ENCODE data around the gene OR5J2. TPM values are rescaled to one million over a fixed set of nuclear protein-coding genes. Genes with fewer than 3 reads are reported as not detected.

OR5J2 gene
- total RNA-seq, result not detected in 2 replicates

GRCh38 chr11:56176318-56176717, at the start of gene OR5J2:
Gene OR5J2, plus strand, starts transcription at chr11:56176618. Its CDS starts 0 bp downstream, at chr11:56176618.

GRCh38 chr11:56140151-56140661, 36.2 kb upstream of the OR5J2 start, which contains the start of gene OR8J3:
Gene OR8J3, minus strand, starts transcription at chr11:56140201. Its CDS starts 2,483 bp downstream, at chr11:56137718.

GRCh38 chr11:56160217-56160616, 16.2 kb upstream of the OR5J2 start, which contains the start of gene OR8K5:
Gene OR8K5, minus strand, starts transcription at chr11:56160317. Its CDS starts 0 bp downstream, at chr11:56160317.

Other genes with a start within 250 kb of the OR5J2 start
- gene OR5I1, start 240.2 kb upstream of the OR5J2 start, total RNA-seq, result not detected in 2 replicates
- gene OR10AG1, start 206.7 kb upstream of the OR5J2 start, total RNA-seq, result not detected in 2 replicates
- gene OR5F1, start 182.0 kb upstream of the OR5J2 start, total RNA-seq, result not detected in 2 replicates
- not detected in 2 replicates for gene OR5AS1, start 149.0 kb upstream of the OR5J2 start, total RNA-seq
- not detected in 2 replicates for gene OR8I2, start 83.3 kb upstream of the OR5J2 start, total RNA-seq
- gene OR8H2, start 72.9 kb upstream of the OR5J2 start, total RNA-seq, result not detected in 2 replicates
- not detected in 2 replicates for gene OR8H3, start 54.2 kb upstream of the OR5J2 start, total RNA-seq
- not detected in 2 replicates for gene OR8J3, start 36.4 kb upstream of the OR5J2 start, total RNA-seq
- not detected in 2 replicates for gene OR8K5, start 16.3 kb upstream of the OR5J2 start, total RNA-seq
- not detected in 2 replicates for gene OR5T2, start 57.6 kb downstream of the OR5J2 start, total RNA-seq
- gene OR5T3, start 75.6 kb downstream of the OR5J2 start, total RNA-seq, result not detected in 2 replicates
- not detected in 2 replicates for gene OR5T1, start 97.5 kb downstream of the OR5J2 start, total RNA-seq
- not detected in 2 replicates for gene OR8H1, start 115.6 kb downstream of the OR5J2 start, total RNA-seq
- not detected in 2 replicates for gene OR8K3, start 138.5 kb downstream of the OR5J2 start, total RNA-seq
- gene OR8K1, start 169.4 kb downstream of the OR5J2 start, total RNA-seq, result not detected in 2 replicates
- not detected in 2 replicates for gene OR8J1, start 177.7 kb downstream of the OR5J2 start, total RNA-seq
- not detected in 2 replicates for gene OR8U1, start 199.0 kb downstream of the OR5J2 start, total RNA-seq
- not detected in 2 replicates for gene OR5AL1, start 236.1 kb downstream of the OR5J2 start, total RNA-seq